ENCODE results near the gene IL3.

IL3 gene

DNA sequence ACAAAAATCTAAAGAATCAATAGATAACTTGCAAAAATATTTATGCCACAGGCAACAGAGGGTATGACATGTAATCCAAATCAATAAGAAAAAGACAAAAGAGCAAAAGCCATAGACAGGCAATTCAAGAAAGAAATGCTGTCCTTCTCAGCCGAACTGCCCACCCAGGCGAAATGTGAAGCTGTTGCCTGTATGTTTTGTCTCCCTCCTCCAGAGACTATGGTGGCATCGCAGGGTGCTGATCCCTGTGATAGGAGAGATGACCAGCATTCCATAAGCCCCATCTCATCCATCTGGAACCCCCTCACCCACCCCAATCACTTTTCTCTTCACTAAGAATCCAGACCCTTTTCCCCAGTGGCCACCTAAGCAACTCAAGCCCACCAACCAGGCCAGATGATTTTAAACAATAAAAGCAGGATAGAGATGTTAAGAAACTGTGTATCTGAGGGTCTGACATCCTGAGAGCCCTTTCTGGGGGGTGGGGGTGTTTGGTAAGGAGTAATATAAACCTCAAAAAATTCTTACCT, 43.7 kb upstream of the IL3 start:
- TF ChIP-seq, protein P1, sequence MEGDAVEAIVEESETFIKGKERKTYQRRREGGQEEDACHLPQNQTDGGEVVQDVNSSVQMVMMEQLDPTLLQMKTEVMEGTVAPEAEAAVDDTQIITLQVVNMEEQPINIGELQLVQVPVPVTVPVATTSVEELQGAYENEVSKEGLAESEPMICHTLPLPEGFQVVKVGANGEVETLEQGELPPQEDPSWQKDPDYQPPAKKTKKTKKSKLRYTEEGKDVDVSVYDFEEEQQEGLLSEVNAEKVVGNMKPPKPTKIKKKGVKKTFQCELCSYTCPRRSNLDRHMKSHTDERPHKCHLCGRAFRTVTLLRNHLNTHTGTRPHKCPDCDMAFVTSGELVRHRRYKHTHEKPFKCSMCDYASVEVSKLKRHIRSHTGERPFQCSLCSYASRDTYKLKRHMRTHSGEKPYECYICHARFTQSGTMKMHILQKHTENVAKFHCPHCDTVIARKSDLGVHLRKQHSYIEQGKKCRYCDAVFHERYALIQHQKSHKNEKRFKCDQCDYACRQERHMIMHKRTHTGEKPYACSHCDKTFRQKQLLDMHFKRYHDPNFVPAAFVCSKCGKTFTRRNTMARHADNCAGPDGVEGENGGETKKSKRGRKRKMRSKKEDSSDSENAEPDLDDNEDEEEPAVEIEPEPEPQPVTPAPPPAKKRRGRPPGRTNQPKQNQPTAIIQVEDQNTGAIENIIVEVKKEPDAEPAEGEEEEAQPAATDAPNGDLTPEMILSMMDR (IDR thresholded peaks at IDR 0.05; ENCODE audit: low read depth, low read length), result no peak
- H3K4me3 ChIP-seq (ENCODE audit: low read depth, low read length), result no peak overlapping the region

DNA sequence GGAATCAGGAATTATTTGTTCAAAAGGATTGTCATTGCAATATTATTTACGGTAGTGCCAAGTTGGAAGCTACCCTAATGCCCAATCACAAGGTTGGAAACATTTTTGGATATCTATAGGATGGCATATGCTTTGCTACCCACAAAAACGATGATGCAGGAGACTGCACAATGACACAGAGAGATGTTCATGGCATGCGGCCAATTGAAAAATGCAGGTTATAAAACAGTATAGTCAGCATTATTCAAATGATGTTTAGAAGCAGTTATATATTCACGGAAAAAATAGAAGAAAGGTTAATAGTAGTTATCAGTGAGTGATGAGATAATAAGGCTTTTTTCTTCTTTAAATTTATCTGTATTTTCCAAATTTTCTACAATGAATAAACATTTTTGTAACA, 43.1 kb upstream of the IL3 start:
- TF ChIP-seq, protein P1 (IDR thresholded peaks at IDR 0.05; ENCODE audit: low read depth, low read length), result no peak
- H3K4me3 ChIP-seq (ENCODE audit: low read depth, low read length), result no peak overlapping the region

DNA sequence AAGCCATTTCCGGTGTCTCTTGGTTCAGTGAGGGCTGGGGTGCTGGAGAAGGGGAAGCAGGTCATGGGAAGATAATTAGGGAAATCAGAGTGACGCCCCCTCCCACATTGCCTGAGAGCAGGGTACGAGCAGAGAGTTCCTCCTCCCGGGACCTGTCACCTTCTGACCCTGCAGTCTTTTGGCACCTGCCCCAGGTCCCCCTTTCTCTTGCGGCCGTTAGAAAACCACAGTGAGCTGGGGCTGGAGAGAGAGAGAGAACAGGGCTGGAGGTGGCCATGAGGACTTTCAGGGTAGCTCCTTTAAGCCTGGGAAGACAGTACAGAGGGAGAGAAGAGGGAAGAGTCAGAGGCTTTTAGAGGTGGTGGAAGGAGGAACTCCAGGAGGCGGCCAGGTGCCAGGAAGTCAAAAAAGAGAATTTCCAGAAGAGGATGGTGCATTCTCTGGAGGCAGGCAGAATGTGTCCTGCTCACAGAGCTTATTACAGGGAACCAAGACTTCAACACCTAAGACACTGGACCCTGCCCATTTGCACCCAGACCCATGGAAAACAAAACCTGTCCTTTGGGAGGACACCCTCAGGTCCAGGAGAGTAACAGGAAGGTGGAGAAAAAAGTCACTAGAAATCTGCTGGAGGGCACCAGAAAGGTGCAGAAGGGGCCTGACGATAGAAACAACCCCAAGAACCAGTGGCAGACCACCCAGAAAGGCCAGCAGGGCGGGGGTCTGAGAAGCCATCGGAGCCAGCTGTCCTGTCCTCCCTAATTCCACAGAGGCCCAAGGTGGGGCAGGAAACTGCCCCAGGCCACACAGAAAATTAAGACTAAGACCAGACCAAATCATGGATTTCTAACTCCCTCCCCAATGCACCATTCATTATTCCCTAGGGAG, 42.5 kb upstream of the IL3 start:
- TF ChIP-seq, protein P1 (IDR thresholded peaks at IDR 0.05; ENCODE audit: low read depth, low read length), result no peak
- H3K4me3 ChIP-seq (ENCODE audit: low read depth, low read length), result no peak overlapping the region

DNA sequence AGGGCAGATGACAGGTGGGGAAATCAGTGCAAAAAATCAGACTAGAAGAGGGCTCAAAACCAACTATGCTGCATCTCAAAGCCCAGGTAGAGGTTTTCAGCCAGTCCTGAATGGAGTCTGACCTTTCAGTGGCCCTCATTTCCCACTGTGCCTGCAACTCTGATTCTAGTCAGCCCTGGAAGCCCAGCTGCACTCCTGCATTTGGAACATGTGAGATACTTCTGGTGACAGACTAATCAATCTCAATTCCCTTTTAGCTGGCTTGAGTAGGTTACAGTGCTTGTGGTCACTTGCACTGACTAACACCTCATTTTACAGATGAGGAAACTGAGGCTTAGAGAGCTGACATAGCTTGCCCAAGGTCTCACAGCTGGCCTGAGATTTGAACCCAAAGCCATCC, 41.1 kb upstream of the IL3 start:
- no peak overlapping the region for H3K4me3 ChIP-seq (ENCODE audit: low read depth, low read length)
- TF ChIP-seq, protein P1 (IDR thresholded peaks at IDR 0.05; ENCODE audit: low read depth, low read length), result no peak

DNA sequence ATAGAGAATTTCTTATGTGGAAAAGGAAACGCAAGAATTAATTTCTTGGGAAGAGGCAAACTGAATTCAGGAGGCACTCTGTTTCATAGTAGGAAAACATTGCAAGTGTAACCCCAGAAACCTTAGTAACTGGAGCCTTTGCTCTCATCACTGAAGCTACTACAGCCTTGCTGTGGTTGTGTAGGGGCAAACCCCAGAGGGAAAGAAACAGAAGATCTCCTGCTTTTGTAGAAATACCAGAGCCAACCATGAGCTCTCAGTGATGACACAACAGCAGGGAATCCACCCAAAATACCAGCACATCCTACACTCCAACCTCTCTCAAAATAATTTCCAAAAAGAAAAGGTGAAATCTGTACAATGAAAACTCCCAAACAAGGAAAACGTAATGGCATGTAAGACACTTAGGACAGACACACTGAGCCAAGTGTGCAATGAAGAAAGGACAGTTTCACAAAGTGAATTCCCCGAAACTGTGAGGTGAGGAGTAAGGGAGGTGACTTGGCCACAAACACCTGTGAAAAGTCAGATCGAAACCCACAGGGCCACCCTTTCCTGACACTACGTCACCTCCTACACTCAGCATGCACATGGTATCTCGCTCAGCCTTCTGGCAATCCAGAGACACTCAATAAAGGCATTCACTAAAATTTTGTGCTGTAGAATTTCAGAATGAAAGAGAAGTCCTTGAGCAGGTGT, 40.4 kb upstream of the IL3 start:
- no peak overlapping the region for H3K4me3 ChIP-seq (ENCODE audit: low read depth, low read length)
- TF ChIP-seq, protein P1 (IDR thresholded peaks at IDR 0.05; ENCODE audit: low read depth, low read length), result no peak

DNA sequence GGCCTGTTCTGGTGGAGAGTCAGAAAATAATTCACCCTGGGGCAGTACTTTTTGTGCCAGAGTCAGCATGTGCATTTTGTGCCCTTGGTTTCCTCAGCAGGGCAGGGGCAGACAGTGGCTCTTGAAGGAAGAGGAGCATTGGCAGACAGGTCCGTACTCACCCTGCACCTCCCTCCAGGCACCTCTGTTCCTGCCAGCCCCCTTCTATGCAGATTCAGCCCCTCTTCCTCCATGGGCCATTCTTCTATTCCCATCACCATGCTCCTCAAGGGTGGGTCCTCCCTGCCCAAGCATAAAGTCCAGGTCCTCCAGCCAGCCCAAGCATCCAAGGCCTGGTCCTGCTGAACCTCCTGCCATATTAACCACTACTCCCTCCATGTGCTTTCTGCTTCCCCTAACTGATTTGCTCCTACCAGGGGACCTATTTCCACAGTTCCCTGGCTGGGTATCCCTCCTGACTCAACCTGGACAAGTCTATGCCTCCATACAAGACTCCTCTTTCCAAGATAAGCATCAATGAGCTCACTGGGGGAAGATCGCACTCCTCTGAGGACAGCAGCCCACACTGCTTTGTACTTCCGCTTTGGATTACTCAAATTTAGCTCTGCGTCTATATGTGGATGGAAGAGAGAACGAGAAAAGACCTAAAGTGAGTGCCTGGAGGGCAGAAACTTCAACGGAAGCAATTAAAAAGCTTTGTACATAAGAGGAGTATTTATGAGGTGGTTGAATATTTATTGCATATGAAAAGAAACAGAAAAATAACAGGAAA, 39.7 kb upstream of the IL3 start:
- H3K4me3 ChIP-seq (ENCODE audit: low read depth, low read length), result no peak overlapping the region
- TF ChIP-seq, protein P1 (IDR thresholded peaks at IDR 0.05; ENCODE audit: low read depth, low read length), result no peak
